Transverse colon (tissue), 4 donors: ENCODE results near the gene DGAT2. TPM values are rescaled to one million over a fixed set of nuclear protein-coding genes. Genes with fewer than 3 reads are reported as not detected.

ENCODE experiments used
- DNase-seq: peaks from one replicate; pipeline ENCODE4 v3.0.0-alpha.2; 2019
- H3K27ac ChIP-seq, 4 donors: fragments of 200-600 bp; sonication (generic); 2 replicates each; pipeline ENCODE4 v1.5.1; 2016 to 2018; ENCODE audit warnings: inconsistent platforms in 4 of 4
- H3K27me3 ChIP-seq: fragments of 200-600 bp; sonication (generic); 2 replicates; pipeline ENCODE4 v1.5.1; 2017; ENCODE audit warnings: inconsistent platforms
- H3K36me3 ChIP-seq, 4 donors: fragments of 200-600 bp; sonication (generic); 2 replicates each; pipeline ENCODE4 v1.5.1; 2017 to 2019; ENCODE audit warnings: inconsistent platforms in 4 of 4
- H3K4me1 ChIP-seq, 4 donors: fragments of 200-600 bp; sonication (generic); 2 replicates each; pipeline ENCODE4 v1.5.1; 2017 to 2020; ENCODE audit warnings: inconsistent platforms in 4 of 4
- H3K4me3 ChIP-seq, 4 donors: fragments of 200-600 bp; sonication (generic); 1 replicate in 1 of 4; 2 replicates in 3 of 4; pipeline versions ENCODE4 v1.5.1 to v1.6.1; 2017 to 2019; ENCODE audit warnings: inconsistent platforms in 4 of 4
- H3K9me3 ChIP-seq, 2 donors: fragments of 200-600 bp; sonication (generic); 2 replicates each; pipeline ENCODE4 v1.5.1; 2017 to 2019; ENCODE audit warnings: inconsistent platforms in 2 of 2
- EP300 ChIP-seq: sonication (generic); formaldehyde crosslinking; IDR thresholded peaks from one replicate; pipeline ENCODE4 v1.6.1; 2017; ENCODE audit warnings: antibody characterized with exemption, low read depth
- POLR2A ChIP-seq: fragments of 450-650 bp; IDR thresholded peaks from one replicate; pipeline ENCODE4 v1.6.1; 2016; ENCODE audit warnings: antibody characterized with exemption, mild to moderate bottlenecking, moderate library complexity
- POLR2AphosphoS5 ChIP-seq, 3 donors: sonication (generic); formaldehyde crosslinking; IDR thresholded peaks; one replicate each; pipeline ENCODE4 v1.6.1; 2016; ENCODE audit warnings: antibody characterized with exemption in 3 of 3
- WGBS, 2 donors: methylation state at CpG; one replicate each; pipeline ENCODE4 v1.1.5; 2018; ENCODE audit warnings: low coverage in 1 of 2; 5-methylcytosine and 5-hydroxymethylcytosine counted together
- in situ Hi-C, 4 donors: fragments of 200-750 bp; cut with MboI; loops; one replicate each; pipeline versions ENCODE4 v1.15.0 to v1.15.1; 2017; ENCODE audit warnings: low sequenced_read_pairs in 3 of 4, low pct_ligation_motif_present in 1 of 4, low pct_unique_long_range_greater_than_20kb in 1 of 4
- intact Hi-C: fragments of 100-400 bp; cut with DNase I; formaldehyde crosslinking; loops from one replicate; pipeline ENCODE4 v1.15.1; 2023; ENCODE audit warnings: low total_unique reads
- total RNA-seq, 4 donors: library from RNA; depleted of rRNA; stranded (reverse); fragments of >200 nt; gene quantifications; one replicate each; pipeline ENCODE4 v1.1.0, GENCODE V29; 2016
- TF ChIP-seq, protein P1 (sequence below), 5 experiments: fragments of 200-600 bp in 3 of 5; fragments of 450-650 bp in 2 of 5; sonication (generic) in 3 of 5; IDR thresholded peaks; 1 replicate in 2 of 5; 2 replicates in 3 of 5; pipeline ENCODE4 v1.5.1; 2016 to 2017; ENCODE audit warnings: antibody characterized with exemption in 5 of 5, inconsistent platforms in 3 of 5, mild to moderate bottlenecking in 2 of 5, moderate library complexity in 1 of 5

Gene DGAT2
- total RNA-seq, 4 donors from 2014 or later = 3.3 to 3.7 TPM; not detected in 2

DNA sequence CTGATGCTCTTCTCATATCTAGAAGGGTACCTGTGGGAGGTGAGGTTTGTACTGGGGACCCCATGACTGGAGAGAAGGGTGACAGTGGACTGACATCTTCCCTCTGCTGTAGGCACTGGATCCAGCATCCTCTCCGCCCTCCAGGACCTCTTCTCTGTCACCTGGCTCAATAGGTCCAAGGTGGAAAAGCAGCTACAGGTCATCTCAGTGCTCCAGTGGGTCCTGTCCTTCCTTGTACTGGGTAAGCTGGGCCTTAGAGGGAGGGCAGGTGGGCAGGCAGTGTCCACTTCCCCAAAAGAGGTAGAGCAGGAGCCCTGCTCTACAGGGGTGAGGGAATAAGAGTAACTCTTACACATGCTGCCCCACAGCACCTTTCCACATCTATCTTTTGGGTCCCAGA is 15.9 kb downstream of the DGAT2 start:
- no peak for DNase-seq
- intact Hi-C loops = no loop called here
- no peaks in the 10 kb centered on the region for H3K36me3 ChIP-seq
- TF ChIP-seq EP300 (no peak), POLR2AphosphoS5 (IDR thresholded peaks at IDR 0.05) (no peak), POLR2A (no peak)
- TF ChIP-seq, protein P1, sequence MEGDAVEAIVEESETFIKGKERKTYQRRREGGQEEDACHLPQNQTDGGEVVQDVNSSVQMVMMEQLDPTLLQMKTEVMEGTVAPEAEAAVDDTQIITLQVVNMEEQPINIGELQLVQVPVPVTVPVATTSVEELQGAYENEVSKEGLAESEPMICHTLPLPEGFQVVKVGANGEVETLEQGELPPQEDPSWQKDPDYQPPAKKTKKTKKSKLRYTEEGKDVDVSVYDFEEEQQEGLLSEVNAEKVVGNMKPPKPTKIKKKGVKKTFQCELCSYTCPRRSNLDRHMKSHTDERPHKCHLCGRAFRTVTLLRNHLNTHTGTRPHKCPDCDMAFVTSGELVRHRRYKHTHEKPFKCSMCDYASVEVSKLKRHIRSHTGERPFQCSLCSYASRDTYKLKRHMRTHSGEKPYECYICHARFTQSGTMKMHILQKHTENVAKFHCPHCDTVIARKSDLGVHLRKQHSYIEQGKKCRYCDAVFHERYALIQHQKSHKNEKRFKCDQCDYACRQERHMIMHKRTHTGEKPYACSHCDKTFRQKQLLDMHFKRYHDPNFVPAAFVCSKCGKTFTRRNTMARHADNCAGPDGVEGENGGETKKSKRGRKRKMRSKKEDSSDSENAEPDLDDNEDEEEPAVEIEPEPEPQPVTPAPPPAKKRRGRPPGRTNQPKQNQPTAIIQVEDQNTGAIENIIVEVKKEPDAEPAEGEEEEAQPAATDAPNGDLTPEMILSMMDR (IDR thresholded peaks at IDR 0.05) = no peak
- in situ Hi-C loops = no loop called here
- WGBS, 2 donors = 87% methylated on average over 1 of the region's 1 CpG; no CpG with 5 or more reads in 1 of the 2 donors
- peaks cover 0 to 2% (median 0%) of the 10 kb centered on the region in 4 donors for H3K4me1 ChIP-seq
- no peak overlapping the region for H3K4me3 ChIP-seq
- no peak overlapping the region for H3K27ac ChIP-seq
- no peaks in the 10 kb centered on the region for H3K9me3 ChIP-seq
- H3K27me3 ChIP-seq = no peaks in the 10 kb centered on the region

DNA sequence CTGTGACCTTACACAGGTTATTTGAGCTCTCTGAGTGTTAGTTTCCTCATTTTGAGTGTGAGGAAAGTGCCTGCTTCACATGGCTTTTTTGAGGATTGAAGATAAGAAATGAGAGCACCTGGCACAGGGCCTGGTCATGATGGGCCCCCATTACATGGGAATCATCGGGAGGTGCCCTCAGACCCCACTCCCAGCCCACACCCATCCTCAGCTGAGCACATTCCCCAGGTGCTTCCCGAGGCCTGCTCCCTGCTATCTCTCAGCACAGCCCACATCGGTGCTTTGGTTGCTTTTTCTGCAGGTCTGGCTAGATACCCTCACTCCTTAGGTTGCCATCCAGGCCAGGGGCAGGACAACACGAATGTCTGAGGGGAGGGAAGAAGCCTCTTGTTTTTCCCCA is 16.6 kb downstream of the DGAT2 start:
- Histone ChIP-seq H3K36me3 (no peaks in the 10 kb centered on the region), H3K4me3 (no peak overlapping the region), H3K4me1 (peaks cover 0 to 2% (median 0%) of the 10 kb centered on the region in 4 donors), H3K9me3 (no peaks in the 10 kb centered on the region), H3K27ac (no peak overlapping the region), H3K27me3 (no peaks in the 10 kb centered on the region)
- intact Hi-C loops (no loop called here), in situ Hi-C loops (no loop called here)
- DNase-seq = no peak
- WGBS, 2 donors = 81% methylated on average over 4 of the region's 4 CpGs; no CpG with 5 or more reads in 1 of the 2 donors
- TF ChIP-seq, protein P1 (IDR thresholded peaks at IDR 0.05) = no peak
- TF ChIP-seq POLR2AphosphoS5 (IDR thresholded peaks at IDR 0.05) (no peak), EP300 (no peak), POLR2A (no peak)

DNA sequence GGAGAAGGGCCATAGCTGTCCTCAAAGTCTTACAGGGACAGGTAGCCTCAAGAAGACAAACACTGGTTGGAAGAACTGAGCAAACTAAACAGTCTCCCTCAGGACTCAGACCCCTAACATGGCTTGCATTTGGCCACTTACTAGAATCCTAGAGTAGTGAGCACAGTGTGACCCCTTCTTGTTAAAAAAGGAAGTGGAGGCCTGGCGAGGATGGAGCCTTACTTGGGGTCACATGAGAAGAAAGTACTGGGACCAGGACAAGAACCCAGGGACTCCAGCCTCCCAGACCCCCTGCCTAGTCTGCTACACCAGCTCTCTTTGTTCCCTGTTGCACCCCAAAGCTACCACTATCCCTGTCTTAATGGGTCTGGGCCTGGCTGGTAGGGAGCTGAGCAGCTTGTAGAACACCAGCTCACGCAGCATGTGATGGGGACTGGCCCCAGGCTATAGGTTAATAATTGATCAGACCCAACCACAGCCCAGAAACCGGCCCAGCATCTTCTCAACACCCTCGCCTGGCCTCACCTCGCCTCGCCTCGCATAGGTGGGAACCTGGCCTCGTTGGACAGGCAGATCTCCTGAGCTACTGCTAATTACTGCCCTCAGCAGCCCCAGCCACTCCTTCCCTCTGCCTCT is 17.6 kb downstream of the DGAT2 start:
- H3K4me1 ChIP-seq = peaks cover 0 to 2% (median 0%) of the 10 kb centered on the region in 4 donors
- H3K36me3 ChIP-seq = no peaks in the 10 kb centered on the region
- 47% methylated on average over 8 of the region's 8 CpGs; no CpG with 5 or more reads in 1 of the 2 donors for WGBS, 2 donors
- in situ Hi-C loops (no loop called here), intact Hi-C loops (no loop called here)
- no peak overlapping the region for H3K27ac ChIP-seq
- no peaks in the 10 kb centered on the region for H3K9me3 ChIP-seq
- TF ChIP-seq POLR2A (no peak), EP300 (no peak), POLR2AphosphoS5 (IDR thresholded peaks at IDR 0.05) (no peak)
- TF ChIP-seq, protein P1 (IDR thresholded peaks at IDR 0.05) = no peak
- H3K4me3 ChIP-seq = no peak overlapping the region
- peak; percentile 72 for DNase-seq
- H3K27me3 ChIP-seq = no peaks in the 10 kb centered on the region

DNA sequence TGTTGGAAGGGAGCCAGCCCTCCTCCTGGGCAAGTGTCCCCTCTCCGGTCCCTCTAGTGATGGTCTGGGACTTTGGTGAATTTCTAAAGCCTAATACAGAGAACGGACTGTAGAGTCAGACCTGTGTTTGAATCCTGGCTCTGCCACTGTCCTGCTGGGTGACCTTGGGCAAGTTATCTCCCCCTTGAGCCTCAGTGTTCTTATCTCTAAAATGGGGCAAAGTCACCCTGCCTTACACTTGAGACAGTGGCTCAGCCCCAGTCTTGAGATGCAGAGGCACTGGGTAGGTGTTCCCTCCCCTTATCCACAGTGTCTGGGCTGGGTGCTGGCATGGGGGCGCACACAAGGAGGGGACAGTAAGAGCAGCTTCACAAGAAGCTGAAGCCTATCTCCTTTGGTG is 20.9 kb downstream of the DGAT2 start:
- TF ChIP-seq POLR2AphosphoS5 (IDR thresholded peaks at IDR 0.05) = no peak
- TF ChIP-seq EP300 = no peak
- TF ChIP-seq, protein P1 (IDR thresholded peaks at IDR 0.05) = no peak
- H3K27me3 ChIP-seq = no peaks in the 10 kb centered on the region
- 95% methylated on average over 3 of the region's 3 CpGs; no CpG with 5 or more reads in 1 of the 2 donors for WGBS, 2 donors
- H3K4me3 ChIP-seq = no peak overlapping the region
- intact Hi-C loops (no loop called here), in situ Hi-C loops (no loop called here)
- no peak overlapping the region for H3K27ac ChIP-seq
- H3K9me3 ChIP-seq = no peaks in the 10 kb centered on the region
- H3K4me1 ChIP-seq = peaks cover 0 to 2% (median 0%) of the 10 kb centered on the region in 4 donors
- no peaks in the 10 kb centered on the region for H3K36me3 ChIP-seq
- no peak for DNase-seq
